ENCODE measurements around the gene PARG. TPM values are rescaled to one million over a fixed set of nuclear protein-coding genes. Genes with fewer than 3 reads are reported as not detected.
"Not testable (repeated sequence)": the region's sequence is repeated elsewhere in the genome, so short reads cannot be mapped to it uniquely, and the experiment has no call there.

The PARG gene
- total RNA-seq, 1 experiment from 2014 or later, result 23.1 TPM

- DNase-seq (ENCODE audit: low read depth), result peak; percentile 4
Measured at GRCh38 chr10:49903829-49904228, 38.0 kb downstream of the PARG start.

GRCh38 chr10:49900406-49900805, 41.4 kb downstream of the PARG start:
- DNase-seq (ENCODE audit: low read depth), result not testable (repeated sequence)

GRCh38 chr10:49899999-49900398, 41.8 kb downstream of the PARG start:
- DNase-seq (ENCODE audit: low read depth), result not testable (repeated sequence)

- DNase-seq (ENCODE audit: low read depth), result not testable (repeated sequence)
Measured at GRCh38 chr10:49890025-49890424, 51.8 kb downstream of the PARG start.

GRCh38 chr10:49884739-49885331, 57.0 kb downstream of the PARG start:
- DNase-seq (ENCODE audit: low read depth), result not testable (repeated sequence)

- DNase-seq (ENCODE audit: low read depth), result not testable (repeated sequence)
Measured at GRCh38 chr10:49883852-49884251, 58.0 kb downstream of the PARG start.

- DNase-seq (ENCODE audit: low read depth), result not testable (repeated sequence)
Measured at GRCh38 chr10:49882327-49882726, 59.5 kb downstream of the PARG start.

GRCh38 chr10:49872740-49873139, 69.1 kb downstream of the PARG start:
- not testable (repeated sequence) for DNase-seq (ENCODE audit: low read depth)

- DNase-seq (ENCODE audit: low read depth), result not testable (repeated sequence)
Measured at GRCh38 chr10:49871462-49871861, 70.4 kb downstream of the PARG start.

GRCh38 chr10:49859933-49860332, 81.9 kb downstream of the PARG start:
- not testable (repeated sequence) for DNase-seq (ENCODE audit: low read depth)

GRCh38 chr10:49858697-49859382, 83.0 kb downstream of the PARG start:
- DNase-seq (ENCODE audit: low read depth), result not testable (repeated sequence)

- not testable (repeated sequence) for DNase-seq (ENCODE audit: low read depth)
Measured at GRCh38 chr10:49849520-49849919, 92.3 kb downstream of the PARG start.

GRCh38 chr10:49844775-49845595, 96.8 kb downstream of the PARG start:
- DNase-seq (ENCODE audit: low read depth), result peak; percentile 39

GRCh38 chr10:49842333-49842628, 99.5 kb downstream of the PARG start:
- not testable (repeated sequence) for DNase-seq (ENCODE audit: low read depth)

GRCh38 chr10:49841615-49842332, 100.1 kb downstream of the PARG start:
- DNase-seq (ENCODE audit: low read depth), result no peak

GRCh38 chr10:49837685-49838084, 104.1 kb downstream of the PARG start:
- no peak for DNase-seq (ENCODE audit: low read depth)

- no peak for DNase-seq (ENCODE audit: low read depth)
Measured at GRCh38 chr10:49837051-49837478, 104.8 kb downstream of the PARG start.

GRCh38 chr10:49834976-49835375, 106.9 kb downstream of the PARG start:
- DNase-seq (ENCODE audit: low read depth), result no peak

GRCh38 chr10:49834201-49834600, 107.6 kb downstream of the PARG start:
- no peak for DNase-seq (ENCODE audit: low read depth)

- DNase-seq (ENCODE audit: low read depth), result no peak
Measured at GRCh38 chr10:49833168-49833567, 108.7 kb downstream of the PARG start.

GRCh38 chr10:49831352-49832035, 110.3 kb downstream of the PARG start:
- no peak for DNase-seq (ENCODE audit: low read depth)

Data from LHCN-M2 (cell line).